Measurements from ENCODE around the gene SYNM. TPM values are rescaled to one million over a fixed set of nuclear protein-coding genes. Genes with fewer than 3 reads are reported as not detected.

SYNM gene
- total and polyA plus RNA-seq, 2 donors from 2014 or later: 4.5 to 23.2 TPM

- Histone ChIP-seq H3K9me3 (ENCODE audit: control insufficient read depth in 2 of 3, insufficient read depth in 1 of 3, low read length in 3 of 3) (no peaks in the 10 kb centered on the region), H3K27me3 (ENCODE audit: control insufficient read depth, insufficient read depth, low read length) (no peaks in the 10 kb centered on the region), H3K9ac (ENCODE audit: low read length in 3 of 3) (no peak overlapping the region), H3K27ac (ENCODE audit: low read depth in 2 of 2, low read length in 2 of 2) (no peak overlapping the region), H3K36me3 (ENCODE audit: control insufficient read depth in 2 of 3, insufficient read depth in 3 of 3, low read length in 3 of 3) (no peaks in the 10 kb centered on the region), H3K4me1 (ENCODE audit: control insufficient read depth in 2 of 3, insufficient read depth in 2 of 3, low read depth in 1 of 3, low read length in 3 of 3) (peaks cover 3 to 21% (median 6%) of the 10 kb centered on the region in 3 donors), H3K4me3 (ENCODE audit: low read length in 3 of 3) (no peak overlapping the region)
- intact Hi-C loops (cut with DNase I): no loop called here
- peak in 2 of 5 donors; percentile 29 to 39 for DNase-seq
- FAIRE-seq: no peak
- no peak for TF ChIP-seq CTCF (IDR thresholded peaks at IDR 0.05; ENCODE audit: borderline replicate concordance, extremely low read depth, insufficient read depth)
Observed at GRCh38 chr15:99126131-99126588, 21.3 kb downstream of the SYNM start.

- H3K27ac ChIP-seq (ENCODE audit: low read depth in 2 of 2, low read length in 2 of 2): no peak overlapping the region
- intact Hi-C loops (cut with DNase I): no loop called here
- H3K9me3 ChIP-seq (ENCODE audit: control insufficient read depth in 2 of 3, insufficient read depth in 1 of 3, low read length in 3 of 3): no peaks in the 10 kb centered on the region
- no peaks in the 10 kb centered on the region for H3K36me3 ChIP-seq (ENCODE audit: control insufficient read depth in 2 of 3, insufficient read depth in 3 of 3, low read length in 3 of 3)
- H3K4me3 ChIP-seq (ENCODE audit: low read length in 3 of 3): no peak overlapping the region
- FAIRE-seq (no peak), DNase-seq (peak in 1 of 5 donors; percentile 23)
- H3K27me3 ChIP-seq (ENCODE audit: control insufficient read depth, insufficient read depth, low read length): no peaks in the 10 kb centered on the region
- no peak for TF ChIP-seq CTCF (IDR thresholded peaks at IDR 0.05; ENCODE audit: borderline replicate concordance, extremely low read depth, insufficient read depth)
- H3K9ac ChIP-seq (ENCODE audit: low read length in 3 of 3): no peak overlapping the region
- peaks cover 3 to 21% (median 6%) of the 10 kb centered on the region in 3 donors for H3K4me1 ChIP-seq (ENCODE audit: control insufficient read depth in 2 of 3, insufficient read depth in 2 of 3, low read depth in 1 of 3, low read length in 3 of 3)
Observed at GRCh38 chr15:99126930-99127329, 22.1 kb downstream of the SYNM start.

- Histone ChIP-seq H3K36me3 (ENCODE audit: control insufficient read depth in 2 of 3, insufficient read depth in 3 of 3, low read length in 3 of 3) (no peaks in the 10 kb centered on the region), H3K9ac (ENCODE audit: low read length in 3 of 3) (no peak overlapping the region), H3K4me1 (ENCODE audit: control insufficient read depth in 2 of 3, insufficient read depth in 2 of 3, low read depth in 1 of 3, low read length in 3 of 3) (peaks cover 3 to 21% (median 6%) of the 10 kb centered on the region in 3 donors), H3K27me3 (ENCODE audit: control insufficient read depth, insufficient read depth, low read length) (no peaks in the 10 kb centered on the region), H3K9me3 (ENCODE audit: control insufficient read depth in 2 of 3, insufficient read depth in 1 of 3, low read length in 3 of 3) (no peaks in the 10 kb centered on the region), H3K27ac (ENCODE audit: low read depth in 2 of 2, low read length in 2 of 2) (no peak overlapping the region), H3K4me3 (ENCODE audit: low read length in 3 of 3) (no peak overlapping the region)
- DNase-seq (no peak), FAIRE-seq (no peak)
- no peak for TF ChIP-seq CTCF (IDR thresholded peaks at IDR 0.05; ENCODE audit: borderline replicate concordance, extremely low read depth, insufficient read depth)
- intact Hi-C loops (cut with DNase I): no loop called here
Observed at GRCh38 chr15:99127773-99128172, 22.9 kb downstream of the SYNM start.

- no peak for FAIRE-seq
Observed at GRCh38 chr15:99128411-99128810, 23.5 kb downstream of the SYNM start.

More at GRCh38 chr15:99128411-99128810, 23.5 kb downstream of the SYNM start:
- TF ChIP-seq CTCF (IDR thresholded peaks at IDR 0.05; ENCODE audit: borderline replicate concordance, extremely low read depth, insufficient read depth): no peak
- Histone ChIP-seq H3K4me1 (ENCODE audit: control insufficient read depth in 2 of 3, insufficient read depth in 2 of 3, low read depth in 1 of 3, low read length in 3 of 3) (peaks cover 3 to 16% (median 6%) of the 10 kb centered on the region in 3 donors), H3K27me3 (ENCODE audit: control insufficient read depth, insufficient read depth, low read length) (no peaks in the 10 kb centered on the region), H3K9me3 (ENCODE audit: control insufficient read depth in 2 of 3, insufficient read depth in 1 of 3, low read length in 3 of 3) (no peaks in the 10 kb centered on the region), H3K4me3 (ENCODE audit: low read length in 3 of 3) (no peak overlapping the region), H3K27ac (ENCODE audit: low read depth in 2 of 2, low read length in 2 of 2) (no peak overlapping the region), H3K36me3 (ENCODE audit: control insufficient read depth in 2 of 3, insufficient read depth in 3 of 3, low read length in 3 of 3) (no peaks in the 10 kb centered on the region), H3K9ac (ENCODE audit: low read length in 3 of 3) (no peak overlapping the region)
- intact Hi-C loops (cut with DNase I): no loop called here
- DNase-seq: peak in 1 of 5 donors; percentile 48

All from kidney (tissue), 14 donors.